ENCODE results near the gene RAB3A. TPM values are rescaled to one million over a fixed set of nuclear protein-coding genes. Genes with fewer than 3 reads are reported as not detected.

Gene RAB3A
- total RNA-seq, 1 experiment from 2014 or later = 6.7 TPM

DNA sequence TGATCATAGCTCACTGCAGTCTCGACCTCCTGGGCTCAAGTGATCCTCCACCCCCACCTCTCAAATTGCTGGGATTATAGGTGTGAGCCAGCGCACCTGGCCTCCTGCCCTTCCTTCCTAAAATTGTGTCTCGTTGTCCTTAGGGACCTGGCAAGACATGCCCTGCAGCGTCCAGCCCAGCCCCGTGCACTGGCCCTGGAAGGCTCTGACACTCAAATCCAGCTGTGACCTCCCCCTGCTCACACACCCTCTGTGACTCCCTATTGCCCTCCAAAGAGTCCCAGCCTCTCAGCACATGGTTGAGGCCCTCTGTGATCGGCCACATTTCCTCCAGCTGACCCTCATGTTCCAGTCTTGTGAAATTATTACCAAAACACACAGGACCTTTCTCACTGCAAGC, 5.9 kb downstream of the RAB3A start:
- H3F3A ChIP-seq (ENCODE audit: low read length, unreplicated experiment) = no peaks in the 10 kb centered on the region
- DNase-seq (no peak), ATAC-seq (no peak)
- H4K20me1 ChIP-seq (ENCODE audit: low read length) = no peaks in the 10 kb centered on the region
- POLR2A ChIA-PET (ENCODE audit: unreplicated experiment) = no interaction called here
- CTCF ChIA-PET = no interaction called here
- no peak overlapping the region for H3K9ac ChIP-seq (ENCODE audit: low read length)
- no peaks in the 10 kb centered on the region for H3K9me3 ChIP-seq (ENCODE audit: low read length)
- TF ChIP-seq, protein P1, sequence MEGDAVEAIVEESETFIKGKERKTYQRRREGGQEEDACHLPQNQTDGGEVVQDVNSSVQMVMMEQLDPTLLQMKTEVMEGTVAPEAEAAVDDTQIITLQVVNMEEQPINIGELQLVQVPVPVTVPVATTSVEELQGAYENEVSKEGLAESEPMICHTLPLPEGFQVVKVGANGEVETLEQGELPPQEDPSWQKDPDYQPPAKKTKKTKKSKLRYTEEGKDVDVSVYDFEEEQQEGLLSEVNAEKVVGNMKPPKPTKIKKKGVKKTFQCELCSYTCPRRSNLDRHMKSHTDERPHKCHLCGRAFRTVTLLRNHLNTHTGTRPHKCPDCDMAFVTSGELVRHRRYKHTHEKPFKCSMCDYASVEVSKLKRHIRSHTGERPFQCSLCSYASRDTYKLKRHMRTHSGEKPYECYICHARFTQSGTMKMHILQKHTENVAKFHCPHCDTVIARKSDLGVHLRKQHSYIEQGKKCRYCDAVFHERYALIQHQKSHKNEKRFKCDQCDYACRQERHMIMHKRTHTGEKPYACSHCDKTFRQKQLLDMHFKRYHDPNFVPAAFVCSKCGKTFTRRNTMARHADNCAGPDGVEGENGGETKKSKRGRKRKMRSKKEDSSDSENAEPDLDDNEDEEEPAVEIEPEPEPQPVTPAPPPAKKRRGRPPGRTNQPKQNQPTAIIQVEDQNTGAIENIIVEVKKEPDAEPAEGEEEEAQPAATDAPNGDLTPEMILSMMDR (conservative IDR thresholded peaks at IDR 0.05; ENCODE audit: low read depth, low read length) = no peak
- TF ChIP-seq EZH2phosphoT487 (IDR thresholded peaks at IDR 0.05; ENCODE audit: borderline replicate concordance, low read length) (no peak), EZH2 (IDR thresholded peaks at IDR 0.05; ENCODE audit: low read length, unreplicated experiment) (no peak)
- no peaks in the 10 kb centered on the region for H3K9me2 ChIP-seq (replicated peaks; ENCODE audit: low read length)
- no peak overlapping the region for H3K4me3 ChIP-seq (ENCODE audit: low read length)
- BruUV-seq (replicated peaks) = no TSS peak
- H3K36me3 ChIP-seq (ENCODE audit: low read depth, low read length) = peaks cover 4% of the 10 kb centered on the region; the same call in 1 of the 2 replicates
- peaks cover 22% of the 10 kb centered on the region for H3K79me2 ChIP-seq (ENCODE audit: low read length)
- no peak overlapping the region for H3K4me2 ChIP-seq (ENCODE audit: low read length)
- intact Hi-C loops (cut with micrococcal nuclease) = no loop called here
- no peak overlapping the region for H3K27ac ChIP-seq (ENCODE audit: low read length)
- H3K27me3 ChIP-seq (ENCODE audit: low read length) = no peaks in the 10 kb centered on the region
- H2AFZ ChIP-seq (ENCODE audit: low read length) = no peak overlapping the region
- peaks cover 13% of the 10 kb centered on the region for H3K4me1 ChIP-seq (ENCODE audit: insufficient read depth, low read length)

DNA sequence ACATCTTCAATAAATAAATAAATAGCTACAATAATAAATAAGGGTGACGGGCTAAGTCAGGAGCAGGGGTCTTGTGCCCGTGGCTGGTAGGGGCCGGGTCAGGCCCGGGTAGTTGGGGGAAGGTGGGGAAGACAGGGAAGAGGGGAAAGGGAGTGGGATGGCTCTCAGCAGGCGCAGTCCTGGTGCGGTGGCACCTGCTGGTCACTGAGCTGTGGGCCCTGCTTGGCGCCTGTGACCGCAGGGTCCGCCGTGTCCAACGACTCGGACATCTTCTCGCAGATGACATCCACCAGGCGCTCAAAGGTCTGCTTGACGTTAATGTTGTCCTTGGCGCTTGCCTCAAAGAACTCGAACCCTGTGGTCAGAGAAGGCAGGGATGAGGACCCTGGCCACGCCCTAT, 6.5 kb downstream of the RAB3A start:
- Histone ChIP-seq H4K20me1 (ENCODE audit: low read length) (no peaks in the 10 kb centered on the region), H3K27ac (ENCODE audit: low read length) (no peak overlapping the region), H3F3A (ENCODE audit: low read length, unreplicated experiment) (no peaks in the 10 kb centered on the region), H3K9ac (ENCODE audit: low read length) (no peak overlapping the region), H2AFZ (ENCODE audit: low read length) (no peak overlapping the region), H3K27me3 (ENCODE audit: low read length) (no peaks in the 10 kb centered on the region), H3K9me3 (ENCODE audit: low read length) (no peaks in the 10 kb centered on the region), H3K4me1 (ENCODE audit: insufficient read depth, low read length) (peaks cover 8% of the 10 kb centered on the region), H3K4me2 (ENCODE audit: low read length) (no peak overlapping the region), H3K4me3 (ENCODE audit: low read length) (no peak overlapping the region), H3K79me2 (ENCODE audit: low read length) (peaks cover 16% of the 10 kb centered on the region), H3K36me3 (ENCODE audit: low read depth, low read length) (peaks cover 4% of the 10 kb centered on the region; the same call in 1 of the 2 replicates), H3K9me2 (replicated peaks; ENCODE audit: low read length) (no peaks in the 10 kb centered on the region)
- ATAC-seq = no peak
- TF ChIP-seq, protein P1 (conservative IDR thresholded peaks at IDR 0.05; ENCODE audit: low read depth, low read length) = no peak
- ChIA-PET POLR2A (ENCODE audit: unreplicated experiment) (no interaction called here), CTCF (no interaction called here)
- no peak for DNase-seq
- intact Hi-C loops (cut with micrococcal nuclease) = no loop called here
- BruUV-seq (replicated peaks) = no TSS peak

DNA sequence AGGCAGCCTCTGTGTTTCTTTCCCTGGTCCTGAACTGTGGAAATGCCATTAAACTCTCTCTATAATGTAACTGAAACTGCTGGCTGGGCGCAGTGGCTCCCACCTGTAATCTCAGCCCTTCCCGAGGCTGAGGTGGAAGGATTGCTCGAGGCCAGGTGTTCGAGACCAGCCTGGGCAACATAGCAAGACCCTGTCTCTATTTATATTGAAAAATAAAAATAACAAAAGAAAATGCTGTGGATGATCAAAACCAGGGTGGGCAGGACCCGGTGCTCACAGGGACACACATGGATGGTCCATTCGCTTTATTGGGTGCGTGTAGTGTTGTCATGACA, 7.4 kb downstream of the RAB3A start:
- CTCF ChIA-PET = no interaction called here
- ATAC-seq = no peak
- POLR2A ChIA-PET (ENCODE audit: unreplicated experiment) = no interaction called here
- Histone ChIP-seq H3K4me3 (ENCODE audit: low read length) (no peak overlapping the region), H3K9me3 (ENCODE audit: low read length) (no peaks in the 10 kb centered on the region), H3K9me2 (replicated peaks; ENCODE audit: low read length) (no peaks in the 10 kb centered on the region), H3K4me1 (ENCODE audit: insufficient read depth, low read length) (peaks cover 10% of the 10 kb centered on the region), H2AFZ (ENCODE audit: low read length) (no peak overlapping the region), H3K36me3 (ENCODE audit: low read depth, low read length) (peaks cover under 1% of the 10 kb centered on the region; the same call in 1 of the 2 replicates), H4K20me1 (ENCODE audit: low read length) (no peaks in the 10 kb centered on the region), H3K79me2 (ENCODE audit: low read length) (peaks cover 8% of the 10 kb centered on the region), H3K4me2 (ENCODE audit: low read length) (no peak overlapping the region), H3K27me3 (ENCODE audit: low read length) (no peaks in the 10 kb centered on the region), H3K27ac (ENCODE audit: low read length) (no peak overlapping the region), H3F3A (ENCODE audit: low read length, unreplicated experiment) (no peaks in the 10 kb centered on the region), H3K9ac (ENCODE audit: low read length) (no peak overlapping the region)
- intact Hi-C loops (cut with micrococcal nuclease) = no loop called here
- TF ChIP-seq, protein P1 (conservative IDR thresholded peaks at IDR 0.05; ENCODE audit: low read depth, low read length) = no peak
- TF ChIP-seq EZH2 (IDR thresholded peaks at IDR 0.05; ENCODE audit: low read length, unreplicated experiment) = no peak
- TF ChIP-seq EZH2phosphoT487 (IDR thresholded peaks at IDR 0.05; ENCODE audit: borderline replicate concordance, low read length) = no peak
- DNase-seq = no peak
- BruUV-seq (replicated peaks) = no TSS peak
